ENCODE data around the gene KIAA1958.

KIAA1958 gene

GRCh38 chr9:112496074-112496722 is 9.6 kb downstream of the KIAA1958 start:
- H3K4me3 ChIP-seq (replicated peaks in 1 of 2; ENCODE audit: low read depth in 2 of 2, low read length in 2 of 2): no peak overlapping the region
- TF ChIP-seq CTCF (IDR thresholded peaks at IDR 0.05; ENCODE audit: low read depth, low read length): no peak
- peak in 1 of 2 donors; percentile 3 for DNase-seq (ENCODE audit: low read depth in 2 of 2)

- no peak overlapping the region for H3K4me3 ChIP-seq (replicated peaks in 1 of 2; ENCODE audit: low read depth in 2 of 2, low read length in 2 of 2)
- no peak for TF ChIP-seq CTCF (IDR thresholded peaks at IDR 0.05; ENCODE audit: low read depth, low read length)
- DNase-seq (ENCODE audit: low read depth in 2 of 2): no peak
These were observed 14.2 kb downstream of the KIAA1958 start for GRCh38 chr9:112500842-112501241.

- no peak for TF ChIP-seq CTCF (IDR thresholded peaks at IDR 0.05; ENCODE audit: low read depth, low read length)
- no peak for DNase-seq (ENCODE audit: low read depth in 2 of 2)
- H3K4me3 ChIP-seq (replicated peaks in 1 of 2; ENCODE audit: low read depth in 2 of 2, low read length in 2 of 2): no peak overlapping the region
These were observed 14.7 kb downstream of the KIAA1958 start for GRCh38 chr9:112501287-112501686.

- TF ChIP-seq CTCF (IDR thresholded peaks at IDR 0.05; ENCODE audit: low read depth, low read length): no peak
- no peak overlapping the region for H3K4me3 ChIP-seq (replicated peaks in 1 of 2; ENCODE audit: low read depth in 2 of 2, low read length in 2 of 2)
- DNase-seq (ENCODE audit: low read depth in 2 of 2): no peak
These were observed 15.7 kb downstream of the KIAA1958 start for GRCh38 chr9:112502175-112502946.

- no peak overlapping the region for H3K4me3 ChIP-seq (replicated peaks in 1 of 2; ENCODE audit: low read depth in 2 of 2, low read length in 2 of 2)
- no peak for TF ChIP-seq CTCF (IDR thresholded peaks at IDR 0.05; ENCODE audit: low read depth, low read length)
- peak in 1 of 2 donors; percentile 7 for DNase-seq (ENCODE audit: low read depth in 2 of 2)
These were observed 16.5 kb downstream of the KIAA1958 start for GRCh38 chr9:112503170-112503569.

GRCh38 chr9:112505086-112505485 is 18.5 kb downstream of the KIAA1958 start:
- H3K4me3 ChIP-seq (replicated peaks in 1 of 2; ENCODE audit: low read depth in 2 of 2, low read length in 2 of 2): no peak overlapping the region
- no peak for DNase-seq (ENCODE audit: low read depth in 2 of 2)
- no peak for TF ChIP-seq CTCF (IDR thresholded peaks at IDR 0.05; ENCODE audit: low read depth, low read length)
